Activated CD8-positive, alpha-beta memory T cell treated with anti-CD3 and anti-CD28 coated beads, Interleukin-2, amount 50 U/mL, for 24 hours (primary cell): ENCODE results near the gene STKLD1.
"Not testable (repeated sequence)": the region's sequence is repeated elsewhere in the genome, so short reads cannot be mapped to it uniquely, and the experiment has no call there.

Source experiments
- DNase-seq: peaks from one replicate; pipeline ENCODE4 v3.0.0-alpha.2; 2020; ENCODE audit errors: extremely low read depth

STKLD1 gene

DNA sequence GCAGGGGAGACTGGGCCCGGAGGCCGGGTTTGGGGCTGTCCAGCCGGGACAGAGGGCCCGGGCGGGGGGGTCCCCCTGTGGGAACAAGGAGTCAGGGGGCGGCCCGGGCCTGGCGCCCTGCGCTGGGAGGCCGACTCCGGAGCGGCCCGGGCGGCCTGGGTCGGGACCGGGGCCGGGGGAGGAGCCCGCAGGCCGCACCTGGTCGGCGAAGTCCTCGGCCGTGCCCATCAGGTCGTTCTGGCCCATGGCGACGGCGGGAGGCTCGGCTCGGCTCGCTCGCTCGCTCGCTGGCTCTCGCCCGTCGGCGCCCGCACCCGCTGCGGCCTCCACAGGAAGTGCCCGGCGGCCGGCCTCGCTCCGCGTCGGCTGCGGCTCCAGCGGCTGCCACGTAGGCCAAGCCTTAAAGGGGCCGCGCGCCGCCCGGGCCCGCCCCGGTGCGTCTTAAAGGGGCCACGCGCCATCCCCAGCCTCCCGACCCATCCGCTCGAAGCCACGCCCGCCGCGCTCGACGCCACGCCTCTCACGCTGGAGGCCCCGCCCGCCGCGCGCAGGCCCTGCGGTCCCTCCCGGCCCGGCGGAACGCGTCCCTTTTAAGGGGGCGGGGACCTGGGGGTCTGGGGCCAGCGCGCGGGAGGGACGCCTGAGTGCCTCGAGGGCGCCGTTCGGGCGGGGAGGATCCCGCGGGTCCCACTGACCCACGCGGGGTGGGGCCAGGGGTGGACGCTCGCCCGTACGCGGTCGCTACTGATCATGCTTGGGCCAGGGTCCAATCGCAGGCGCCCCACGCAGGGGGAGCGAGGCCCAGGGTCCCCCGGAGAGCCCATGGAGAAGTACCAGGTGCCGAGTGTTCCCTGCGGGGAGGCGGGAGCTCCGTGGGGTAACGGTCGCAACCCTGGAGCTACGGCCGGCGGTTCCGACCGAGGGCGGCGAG, at the start of gene STKLD1, which contains the start of gene SURF4:
TSS of gene STKLD1 (plus strand) at position 643 of the 931 bp plus-strand sequence. CDS start at position 751, 108 bp downstream.
TSS of gene SURF4 (minus strand) at position 337 of the 931 bp plus-strand sequence. CDS start at position 246, 91 bp downstream.
- peak; percentile 79 for DNase-seq

DNA sequence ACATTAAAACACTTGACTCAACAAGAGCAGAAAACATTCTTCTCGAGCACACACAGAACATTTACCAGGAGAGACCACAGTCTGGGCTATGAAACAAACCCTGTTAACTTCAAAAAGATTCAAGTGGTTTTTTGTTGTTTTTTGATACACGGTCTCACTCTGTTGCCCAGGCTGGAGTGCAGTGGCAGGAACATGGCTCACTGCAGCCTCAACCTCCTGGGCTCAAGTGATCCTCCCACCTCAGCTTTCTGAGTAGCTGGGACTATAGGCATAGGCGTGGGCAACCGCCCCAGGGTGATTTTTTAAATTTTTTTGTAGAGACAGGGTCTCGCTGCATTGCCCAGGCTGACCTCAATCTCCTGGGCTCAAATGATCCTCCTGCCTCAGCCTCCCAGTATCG, 49.1 kb upstream of the STKLD1 start:
- not testable (repeated sequence) for DNase-seq

DNA sequence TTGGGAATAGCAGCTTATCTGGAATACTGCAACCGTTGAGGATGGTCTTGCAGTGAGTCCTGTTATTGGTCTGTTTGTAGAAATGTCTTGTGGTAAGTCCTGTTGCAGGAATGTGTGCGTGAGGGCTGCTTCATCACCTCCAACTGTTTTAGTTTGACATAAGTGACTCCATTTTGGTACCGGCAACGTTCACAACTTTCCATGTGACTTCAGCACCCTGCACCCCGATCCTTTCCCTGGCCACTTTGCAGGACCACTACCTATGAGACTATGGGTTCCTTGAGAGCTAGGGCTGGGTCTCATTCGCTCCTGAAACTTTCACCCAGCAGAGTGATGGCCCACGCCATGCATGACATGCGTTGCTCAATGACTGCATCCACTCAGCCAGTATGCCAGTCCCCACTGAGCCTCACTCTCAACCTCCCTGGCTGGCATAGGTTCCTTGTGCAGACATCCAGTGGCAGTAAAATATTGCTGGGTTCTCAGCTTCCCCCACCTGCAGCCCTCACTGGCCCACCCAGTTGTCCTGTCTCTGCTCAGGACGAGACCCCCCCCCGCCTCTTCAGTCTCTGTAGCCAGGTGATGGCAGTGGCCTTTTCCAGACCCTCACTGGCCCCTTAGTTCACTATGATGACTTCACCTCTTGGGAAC, 48.2 kb upstream of the STKLD1 start:
- DNase-seq = no peak

DNA sequence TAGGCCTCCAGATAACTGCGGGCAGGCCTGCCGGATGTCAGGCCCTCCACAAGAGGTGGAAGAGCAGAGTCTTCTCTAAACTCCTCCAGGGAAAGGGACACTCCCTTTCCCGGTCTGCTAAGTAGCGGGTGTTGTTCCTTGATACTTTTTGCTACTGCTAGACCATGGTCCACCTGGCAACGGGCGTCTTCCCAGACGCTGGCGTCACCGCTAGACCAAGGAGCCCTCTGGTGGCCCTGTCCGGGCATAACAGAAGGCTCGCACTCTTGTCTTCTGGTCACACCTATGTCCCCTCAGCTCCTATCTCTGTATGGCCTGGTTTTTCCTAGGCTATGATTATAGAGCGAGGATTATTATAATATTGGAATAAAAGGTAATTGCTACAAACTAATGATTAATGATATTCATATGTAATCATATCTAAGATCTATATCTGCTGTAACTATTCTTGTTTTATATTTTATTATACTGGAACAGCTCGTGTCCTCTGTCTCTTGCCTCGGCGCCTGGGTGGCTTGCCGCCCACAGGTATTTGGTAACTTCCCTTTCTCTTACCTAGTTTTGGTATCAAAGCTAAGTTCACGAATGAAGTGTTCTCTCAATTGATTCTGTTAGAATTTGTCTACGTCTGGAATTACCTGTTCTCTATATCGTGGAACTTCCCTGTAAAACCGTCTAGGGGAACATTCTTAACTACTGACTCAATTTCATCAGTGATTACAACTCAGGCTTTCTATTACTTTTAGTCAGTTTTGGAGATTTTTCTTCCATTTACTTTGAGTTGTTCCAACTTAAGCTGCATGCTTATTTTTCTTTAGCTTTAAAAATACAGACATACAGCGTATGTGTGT, 46.6 kb upstream of the STKLD1 start:
- DNase-seq = not testable (repeated sequence)

DNA sequence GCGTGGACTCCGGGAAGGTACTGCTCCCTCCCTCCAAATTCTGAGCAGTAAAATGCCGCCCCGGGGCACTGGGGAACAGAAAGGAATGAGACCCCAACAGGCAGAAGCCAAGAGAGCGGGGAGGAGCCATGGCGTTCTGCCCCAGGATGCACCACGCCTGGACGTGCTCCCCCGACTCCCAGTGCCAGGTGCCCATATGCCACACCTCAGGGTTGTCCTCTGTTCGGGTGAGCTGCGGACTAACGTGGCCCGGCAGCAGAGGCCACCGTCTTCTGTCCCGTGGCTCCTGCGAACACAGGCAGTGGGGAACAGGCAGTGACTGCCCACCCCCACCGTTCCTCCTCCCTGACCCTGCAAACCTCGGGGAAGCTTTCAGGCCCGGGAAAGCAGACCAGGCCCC, 44.9 kb upstream of the STKLD1 start:
- no peak for DNase-seq

DNA sequence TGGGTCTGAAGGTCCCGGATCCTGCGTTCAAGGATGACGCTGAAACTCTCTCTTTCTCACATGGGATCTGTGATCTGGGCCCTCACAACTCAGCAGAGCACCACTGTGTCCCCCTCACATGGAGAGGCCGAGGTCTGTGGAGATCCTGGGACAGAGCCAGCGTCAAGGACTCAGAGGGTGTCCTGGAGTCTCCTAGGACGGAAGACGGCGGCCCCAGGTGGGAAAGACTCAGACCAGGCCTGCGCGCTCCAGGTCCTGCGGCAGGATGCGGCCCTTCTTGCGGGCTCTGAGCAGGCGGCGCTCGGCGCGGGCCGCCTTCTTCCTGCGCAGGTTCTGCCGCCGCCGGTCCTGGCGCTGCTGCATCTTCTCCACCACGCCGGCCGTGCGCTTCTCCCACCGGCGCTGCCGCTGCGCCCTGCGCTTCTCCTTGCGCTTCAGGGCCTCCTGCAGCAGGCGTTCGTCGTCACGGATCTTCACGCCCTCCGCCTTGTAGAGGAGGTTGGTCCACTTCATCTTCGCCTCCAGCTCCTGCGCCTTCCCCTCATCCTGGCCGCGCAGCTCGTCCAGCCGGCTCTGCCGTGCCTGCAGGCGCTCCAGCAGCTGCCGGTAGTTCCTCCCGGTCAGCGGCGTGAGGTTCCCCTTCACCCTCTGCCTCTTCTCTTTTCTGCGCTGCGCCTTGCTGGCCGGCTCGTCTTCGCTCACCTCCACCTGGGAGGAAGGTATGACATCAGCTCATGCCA, 44.4 kb upstream of the STKLD1 start:
- DNase-seq = no peak

DNA sequence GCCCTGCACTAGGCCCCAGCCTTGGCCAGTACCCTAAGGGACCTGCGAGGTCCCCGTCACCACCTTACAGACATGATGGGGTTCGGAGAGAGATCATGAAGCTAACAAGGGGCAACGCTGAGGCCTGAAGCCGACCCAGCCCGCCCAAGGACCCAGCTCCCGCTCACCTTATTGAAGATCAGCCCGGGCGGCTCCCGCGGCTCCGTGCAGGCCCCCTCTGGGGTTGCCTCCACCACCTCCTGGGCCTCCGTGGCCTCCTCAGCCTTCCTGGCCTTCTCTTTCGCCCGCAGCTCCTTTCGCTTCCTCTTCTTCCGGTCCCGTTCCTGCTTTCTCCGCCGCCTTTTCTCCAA, 43.8 kb upstream of the STKLD1 start:
- no peak for DNase-seq

DNA sequence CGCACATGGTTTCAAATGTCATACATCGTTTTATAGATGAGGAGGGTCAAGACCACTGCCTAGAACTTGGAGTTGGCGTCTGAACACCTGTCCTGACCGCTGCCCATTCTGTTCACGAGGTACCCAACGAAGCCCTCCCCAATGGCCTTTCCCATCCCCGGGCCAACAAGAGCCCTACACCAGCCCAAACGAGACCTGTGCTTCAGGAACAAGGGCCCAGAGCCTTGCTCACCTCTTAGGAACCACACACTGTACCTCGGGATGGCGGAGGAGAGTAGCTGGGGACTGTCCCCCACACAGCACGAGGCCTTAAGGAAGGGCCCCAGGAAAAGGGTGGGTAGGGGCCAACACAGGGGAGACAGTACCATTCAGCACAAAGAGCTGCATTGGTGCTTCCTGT, 43.2 kb upstream of the STKLD1 start:
- no peak for DNase-seq

DNA sequence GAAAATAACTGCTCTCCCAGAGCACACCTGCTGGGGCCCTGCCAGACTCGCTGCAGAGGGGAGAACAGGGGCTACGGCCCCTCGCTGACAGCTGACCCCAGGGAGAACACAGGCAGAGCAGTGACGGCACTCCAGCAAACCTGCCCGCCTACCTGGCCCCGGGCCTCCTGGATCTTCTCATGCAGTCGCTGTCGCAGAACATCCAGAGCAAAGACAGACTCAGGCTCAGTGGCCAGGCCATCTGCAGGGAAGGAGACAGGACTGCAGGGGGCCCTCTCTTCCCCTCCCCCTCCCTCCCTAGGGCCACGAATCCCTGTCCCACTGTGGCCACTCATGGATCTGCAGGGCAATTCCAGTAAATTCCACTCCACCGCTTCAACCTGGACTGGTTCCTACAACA, 42.6 kb upstream of the STKLD1 start:
- DNase-seq = no peak

DNA sequence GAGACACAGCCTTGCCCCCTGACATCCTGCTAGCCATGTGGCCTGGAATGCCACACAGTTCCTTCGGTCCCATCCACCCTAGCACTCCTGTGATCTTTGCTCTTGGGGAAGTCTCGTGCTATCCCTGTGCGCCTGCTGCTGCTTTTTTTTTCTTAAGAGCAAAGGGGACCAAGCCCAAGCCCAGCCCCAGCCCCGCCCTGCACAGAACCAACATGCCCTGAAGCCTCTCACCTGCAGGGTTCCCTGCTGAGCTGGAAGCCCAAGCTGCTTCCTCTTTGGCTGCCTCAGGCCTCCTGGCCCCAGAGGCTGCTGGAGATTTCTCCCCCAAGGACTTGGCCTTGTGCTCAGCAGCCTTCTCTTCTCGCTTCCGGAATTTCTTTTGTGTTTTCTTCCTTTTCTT, 42.0 kb upstream of the STKLD1 start:
- DNase-seq = no peak

DNA sequence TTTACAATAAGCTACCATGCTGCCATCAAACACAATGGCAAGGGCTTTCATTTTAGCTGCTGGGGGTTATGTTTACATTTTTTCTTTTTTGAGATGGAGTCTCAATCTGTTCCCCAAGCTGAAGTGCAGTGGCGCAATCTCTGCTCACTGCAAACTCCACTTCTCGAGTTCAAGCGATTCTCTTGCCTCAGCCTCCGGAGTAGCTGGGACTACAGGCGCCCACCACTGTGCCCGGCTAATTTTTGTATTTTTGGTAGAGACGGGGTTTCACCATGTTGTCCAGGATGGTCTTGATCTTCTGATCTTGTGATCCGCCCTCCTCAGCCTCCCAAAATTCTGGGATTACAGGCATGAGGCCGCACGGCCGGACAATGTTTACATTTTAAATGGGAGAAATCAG, 41.3 kb upstream of the STKLD1 start:
- not testable (repeated sequence) for DNase-seq

DNA sequence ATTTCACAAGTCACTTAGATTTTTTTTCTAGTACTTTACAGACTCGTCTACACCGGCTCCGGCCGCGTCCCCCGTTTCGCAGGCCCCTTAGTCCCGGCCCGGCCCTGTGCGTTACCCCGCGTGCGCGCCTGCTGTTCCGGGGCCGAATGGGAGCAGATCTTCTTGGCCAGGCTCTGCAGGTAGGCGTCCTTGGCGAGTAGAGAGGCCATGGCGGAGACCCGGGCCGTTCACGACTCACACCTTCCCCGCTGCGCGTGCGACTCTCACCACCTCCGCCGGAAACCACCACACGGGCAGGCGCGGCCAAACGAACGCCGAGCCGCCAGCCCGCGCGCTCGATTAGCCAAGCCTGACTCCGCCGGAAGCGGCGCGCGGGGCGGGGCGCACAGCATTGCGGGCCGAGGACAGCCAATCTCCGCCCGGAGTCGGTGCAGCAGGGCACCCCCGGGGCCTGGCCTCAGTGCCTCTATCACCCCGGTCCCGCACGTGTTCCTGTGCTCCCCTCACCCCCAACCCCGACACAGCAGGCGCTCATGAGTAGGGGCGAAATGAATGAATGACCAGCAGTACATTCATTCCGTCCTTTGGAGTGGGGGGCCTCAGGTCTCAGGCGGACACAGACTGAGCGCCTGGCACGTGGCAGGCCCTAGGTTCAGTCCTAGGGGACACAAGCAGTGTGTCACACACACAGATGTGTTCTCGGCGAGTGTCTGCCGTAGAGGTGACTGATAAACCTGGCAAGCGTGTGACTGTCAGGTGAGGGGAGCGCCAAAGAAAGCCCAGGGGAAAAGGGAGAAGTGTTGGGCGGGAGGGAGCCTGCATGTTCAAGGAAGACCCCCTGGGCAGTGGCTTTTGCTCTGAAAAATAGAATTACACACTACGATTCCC, 40.0 kb upstream of the STKLD1 start, which contains the start of gene SURF6:
TSS of gene SURF6 (minus strand) at position 265 of the 888 bp plus-strand sequence. CDS start at position 209, 56 bp downstream.
- DNase-seq = peak; percentile 84

DNA sequence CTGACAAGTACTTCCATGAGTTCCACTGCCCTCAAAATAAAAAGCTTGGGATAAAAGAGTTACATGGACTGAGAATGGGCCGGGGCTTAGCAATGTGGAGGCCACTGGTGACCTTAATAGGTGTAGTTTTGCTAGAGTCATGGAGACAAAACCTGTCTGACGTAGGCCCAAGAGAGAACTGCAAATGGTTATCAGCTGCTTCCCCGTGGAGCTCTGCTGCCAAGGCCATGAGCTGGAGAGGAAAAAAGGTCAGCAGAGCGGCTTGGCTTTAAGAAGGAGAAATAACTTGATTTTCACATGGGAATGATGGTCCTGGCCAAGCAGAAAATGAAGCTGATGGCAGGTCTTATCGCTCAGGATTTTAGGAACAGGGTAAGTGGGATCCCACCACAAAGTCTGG, 36.5 kb upstream of the STKLD1 start:
- no peak for DNase-seq

DNA sequence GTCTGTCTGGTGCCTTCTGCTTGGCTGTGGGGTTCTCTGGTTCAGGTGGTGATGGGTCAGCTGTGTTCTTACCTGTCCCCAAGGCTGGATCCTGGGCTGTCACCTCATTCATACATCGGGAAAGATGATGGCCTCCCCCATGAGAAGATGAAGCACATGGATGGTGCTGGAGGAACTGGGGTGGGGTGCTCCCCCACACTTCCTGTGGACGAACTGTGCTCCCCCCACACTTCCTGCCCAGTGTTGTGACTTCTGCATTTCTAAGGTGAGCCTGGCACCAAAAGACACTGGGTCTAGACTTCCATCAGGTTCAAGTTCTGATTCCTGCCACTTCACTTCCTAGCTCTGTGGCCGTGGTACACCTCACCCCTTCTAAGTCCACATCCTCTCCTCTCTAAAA, 35.9 kb upstream of the STKLD1 start:
- DNase-seq = no peak

DNA sequence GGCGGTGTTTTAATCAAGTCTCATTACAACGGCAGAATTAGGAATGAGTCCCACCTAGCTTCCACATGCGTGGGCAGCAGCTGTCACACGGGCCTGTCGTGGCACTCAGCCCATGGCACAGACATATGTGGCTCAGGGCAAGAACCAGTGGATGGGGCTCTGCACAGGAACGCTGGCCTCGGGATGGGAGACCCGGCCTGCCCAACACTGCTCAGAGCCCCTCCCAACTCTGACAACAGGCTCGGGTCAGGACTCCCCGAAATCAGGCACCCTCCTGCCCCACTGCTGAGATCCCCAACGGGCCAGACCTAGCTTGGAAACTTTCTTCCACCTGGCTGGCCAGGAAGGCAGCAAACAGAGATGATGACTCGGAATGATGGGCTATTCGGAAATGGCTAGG, 35.2 kb upstream of the STKLD1 start:
- no peak for DNase-seq

DNA sequence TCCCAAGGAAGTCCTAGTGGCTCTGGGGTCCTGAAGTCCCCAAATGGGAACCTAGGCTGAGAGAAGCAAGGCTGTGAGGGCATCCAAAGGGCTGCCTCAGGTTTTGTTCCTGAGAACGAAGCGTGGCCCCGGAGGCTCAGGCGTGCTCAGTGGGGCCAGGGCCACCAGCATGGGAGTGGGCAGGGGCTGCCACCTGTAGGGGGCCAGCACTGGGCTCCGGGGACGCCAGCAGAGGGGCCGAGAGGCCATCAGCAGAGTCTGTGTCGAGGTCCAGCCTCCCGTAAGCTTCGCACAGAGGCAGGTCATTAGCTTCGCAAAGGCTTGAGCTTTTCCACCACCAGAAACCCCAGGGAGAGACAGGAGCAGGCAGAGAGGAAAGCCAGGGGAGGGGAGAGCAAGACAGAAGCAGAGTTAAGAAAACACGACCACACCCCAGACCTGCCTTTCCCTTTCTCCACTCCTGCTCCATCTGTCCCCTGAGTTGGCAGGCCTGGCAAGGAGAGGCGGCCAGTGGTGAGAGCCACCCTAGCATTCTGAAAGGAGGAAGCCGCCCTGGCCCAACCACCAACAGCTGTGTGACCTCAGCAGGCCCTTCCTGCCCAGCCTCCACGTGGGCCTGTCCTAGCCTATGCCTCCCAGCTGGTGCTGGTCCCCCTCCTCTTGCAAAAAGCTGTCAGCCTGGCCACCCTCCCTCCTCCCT, 34.6 kb upstream of the STKLD1 start:
- DNase-seq = no peak

DNA sequence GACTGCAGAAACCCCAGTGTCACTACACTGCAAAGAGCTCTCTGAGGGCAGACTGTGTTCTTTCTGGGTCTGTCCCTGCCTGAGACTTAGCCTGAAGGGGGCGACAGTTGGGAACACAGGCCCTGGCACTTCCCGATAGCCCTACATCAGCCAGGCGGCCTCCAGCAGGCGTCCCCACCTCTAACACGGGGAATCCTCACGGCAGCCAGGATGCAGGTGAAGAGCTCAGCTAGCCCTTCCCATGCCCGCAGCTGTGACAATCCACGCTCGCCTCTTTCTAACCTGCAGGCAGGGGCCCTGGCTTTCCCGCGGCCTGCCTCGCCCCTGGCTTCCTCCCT, 34.1 kb upstream of the STKLD1 start:
- DNase-seq = no peak

DNA sequence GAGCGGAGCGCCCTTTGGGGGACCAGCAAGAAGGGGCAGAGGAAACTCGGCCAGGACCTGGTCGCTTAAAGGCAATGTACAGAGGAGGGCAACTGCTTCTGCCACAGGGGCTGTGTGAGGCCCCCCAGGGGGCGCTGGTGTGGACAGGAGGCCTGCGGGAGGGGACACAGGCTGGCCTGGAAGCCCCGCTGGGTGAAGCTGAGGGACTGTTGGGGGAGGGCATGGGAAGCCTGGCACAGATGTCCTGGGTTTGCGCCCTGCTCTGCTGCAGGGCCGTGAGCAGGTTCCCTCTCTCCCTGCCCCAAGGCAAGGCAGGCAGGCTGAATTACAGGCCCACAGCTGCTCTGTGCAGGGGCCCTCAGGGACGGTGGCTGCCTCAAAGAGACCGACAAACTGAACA, 33.6 kb upstream of the STKLD1 start:
- DNase-seq = no peak

DNA sequence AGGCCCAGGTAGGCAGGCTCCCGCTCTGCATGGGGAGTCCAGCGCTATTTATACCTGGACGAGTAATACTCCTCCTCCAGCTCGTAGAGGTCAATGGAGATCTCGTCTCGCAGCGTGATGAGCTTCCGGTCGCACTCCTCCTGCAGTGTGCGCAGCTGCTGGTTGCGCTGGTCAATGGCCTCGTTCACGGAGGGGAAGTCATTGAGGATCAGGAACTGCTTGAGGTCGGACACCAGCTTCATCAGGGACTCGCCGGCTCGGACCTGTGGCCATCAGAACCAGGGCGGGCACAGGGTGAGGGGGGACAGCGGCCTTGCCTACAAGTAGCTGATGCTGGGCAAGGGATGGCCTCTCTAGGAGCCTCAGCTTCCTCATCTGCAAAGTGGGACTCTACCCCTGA, 32.1 kb upstream of the STKLD1 start:
- DNase-seq = no peak

DNA sequence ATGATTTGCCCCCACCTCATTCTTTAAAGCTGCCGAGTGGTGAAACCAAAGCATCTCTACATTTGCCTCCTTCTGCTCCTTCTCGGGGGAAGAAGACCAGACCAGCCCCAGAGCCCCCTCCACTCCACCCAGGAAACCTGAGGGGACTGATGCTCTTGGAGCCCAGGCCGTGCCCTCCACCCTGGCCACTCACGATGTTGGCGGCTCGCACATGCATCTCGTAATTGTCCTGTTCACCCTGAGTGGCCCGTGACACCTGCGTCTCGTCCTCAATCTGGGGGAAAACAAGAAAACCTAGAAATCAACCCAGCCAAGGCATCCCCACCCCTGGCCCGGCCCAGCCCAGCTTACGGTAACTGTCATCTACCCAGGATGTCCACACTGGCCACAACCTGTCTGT, 31.2 kb upstream of the STKLD1 start:
- DNase-seq = no peak
